ENCODE results near the gene HP1BP3. TPM values are rescaled to one million over a fixed set of nuclear protein-coding genes. Genes with fewer than 3 reads are reported as not detected.

Gene HP1BP3
- total and polyA plus RNA-seq, 10 donors: 47.3 to 272 (median 195) TPM

GRCh38 chr1:20723537-20724363 is 63.4 kb downstream of the HP1BP3 start:
- TF ChIP-seq, protein P1, sequence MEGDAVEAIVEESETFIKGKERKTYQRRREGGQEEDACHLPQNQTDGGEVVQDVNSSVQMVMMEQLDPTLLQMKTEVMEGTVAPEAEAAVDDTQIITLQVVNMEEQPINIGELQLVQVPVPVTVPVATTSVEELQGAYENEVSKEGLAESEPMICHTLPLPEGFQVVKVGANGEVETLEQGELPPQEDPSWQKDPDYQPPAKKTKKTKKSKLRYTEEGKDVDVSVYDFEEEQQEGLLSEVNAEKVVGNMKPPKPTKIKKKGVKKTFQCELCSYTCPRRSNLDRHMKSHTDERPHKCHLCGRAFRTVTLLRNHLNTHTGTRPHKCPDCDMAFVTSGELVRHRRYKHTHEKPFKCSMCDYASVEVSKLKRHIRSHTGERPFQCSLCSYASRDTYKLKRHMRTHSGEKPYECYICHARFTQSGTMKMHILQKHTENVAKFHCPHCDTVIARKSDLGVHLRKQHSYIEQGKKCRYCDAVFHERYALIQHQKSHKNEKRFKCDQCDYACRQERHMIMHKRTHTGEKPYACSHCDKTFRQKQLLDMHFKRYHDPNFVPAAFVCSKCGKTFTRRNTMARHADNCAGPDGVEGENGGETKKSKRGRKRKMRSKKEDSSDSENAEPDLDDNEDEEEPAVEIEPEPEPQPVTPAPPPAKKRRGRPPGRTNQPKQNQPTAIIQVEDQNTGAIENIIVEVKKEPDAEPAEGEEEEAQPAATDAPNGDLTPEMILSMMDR (IDR thresholded peaks at IDR 0.05 in 8 of 11, conservative IDR thresholded peaks at IDR 0.05 in 3 of 11): no peak
- TF ChIP-seq POLR2AphosphoS5 (IDR thresholded peaks at IDR 0.05) (no peak), POLR2A (IDR thresholded peaks at IDR 0.05) (no peak)
- Histone ChIP-seq H3K9me3 (no peaks in the 10 kb centered on the region), H3K36me3 (no peaks in the 10 kb centered on the region), H3K4me1 (no peaks in the 10 kb centered on the region), H3K27ac (no peak overlapping the region), H3K4me3 (no peak overlapping the region), H3K27me3 (replicated peaks in 1 of 7) (peaks cover 0 to 11% (median 0%) of the 10 kb centered on the region in 7 donors)
- intact Hi-C loops (cut with DNase I; ENCODE audit: low total_unique reads): no loop called here
- WGBS, 5 donors: 93 to 95% (median 93%) methylated on average over 11 to 35 of the region's 35 CpGs
- no peak for DNase-seq

GRCh38 chr1:20723159-20723536 is 64.0 kb downstream of the HP1BP3 start:
- no peak for DNase-seq
- intact Hi-C loops (cut with DNase I; ENCODE audit: low total_unique reads): no loop called here
- peaks cover 0 to 2% (median 1%) of the 10 kb centered on the region in 6 donors for H3K4me1 ChIP-seq
- H3K36me3 ChIP-seq: no peaks in the 10 kb centered on the region
- TF ChIP-seq, protein P1 (IDR thresholded peaks at IDR 0.05 in 8 of 11, conservative IDR thresholded peaks at IDR 0.05 in 3 of 11): no peak
- no peak for TF ChIP-seq POLR2A (IDR thresholded peaks at IDR 0.05)
- TF ChIP-seq POLR2AphosphoS5 (IDR thresholded peaks at IDR 0.05): no peak
- H3K9me3 ChIP-seq: no peaks in the 10 kb centered on the region
- H3K4me3 ChIP-seq: no peak overlapping the region
- H3K27me3 ChIP-seq (replicated peaks in 1 of 7): peaks cover 0 to 11% (median 0%) of the 10 kb centered on the region in 7 donors
- no peak overlapping the region for H3K27ac ChIP-seq
- WGBS, 5 donors: 81 to 93% (median 90%) methylated on average over 4 of the region's 4 CpGs

- Histone ChIP-seq H3K9me3 (no peaks in the 10 kb centered on the region), H3K27me3 (replicated peaks in 1 of 7) (peaks cover 0 to 24% (median 12%) of the 10 kb centered on the region in 7 donors), H3K4me1 (peaks cover 3 to 14% (median 13%) of the 10 kb centered on the region in 6 donors), H3K4me3 (no peak overlapping the region), H3K36me3 (no peaks in the 10 kb centered on the region), H3K27ac (no peak overlapping the region)
- WGBS, 5 donors: 89 to 95% (median 92%) methylated on average over 28 to 29 of the region's 29 CpGs
- intact Hi-C loops (cut with DNase I; ENCODE audit: low total_unique reads): no loop called here
- peak; percentile 29 for DNase-seq
- TF ChIP-seq POLR2A (IDR thresholded peaks at IDR 0.05) (no peak), POLR2AphosphoS5 (IDR thresholded peaks at IDR 0.05) (no peak)
- TF ChIP-seq, protein P1 (IDR thresholded peaks at IDR 0.05 in 8 of 11, conservative IDR thresholded peaks at IDR 0.05 in 3 of 11): no peak
These were observed 65.7 kb downstream of the HP1BP3 start for GRCh38 chr1:20721117-20722061.
